ENCODE measurements around the gene GRIK1.
"Not testable (repeated sequence)": the region's sequence is repeated elsewhere in the genome, so short reads cannot be mapped to it uniquely, and the experiment has no call there.

The GRIK1 gene

DNA sequence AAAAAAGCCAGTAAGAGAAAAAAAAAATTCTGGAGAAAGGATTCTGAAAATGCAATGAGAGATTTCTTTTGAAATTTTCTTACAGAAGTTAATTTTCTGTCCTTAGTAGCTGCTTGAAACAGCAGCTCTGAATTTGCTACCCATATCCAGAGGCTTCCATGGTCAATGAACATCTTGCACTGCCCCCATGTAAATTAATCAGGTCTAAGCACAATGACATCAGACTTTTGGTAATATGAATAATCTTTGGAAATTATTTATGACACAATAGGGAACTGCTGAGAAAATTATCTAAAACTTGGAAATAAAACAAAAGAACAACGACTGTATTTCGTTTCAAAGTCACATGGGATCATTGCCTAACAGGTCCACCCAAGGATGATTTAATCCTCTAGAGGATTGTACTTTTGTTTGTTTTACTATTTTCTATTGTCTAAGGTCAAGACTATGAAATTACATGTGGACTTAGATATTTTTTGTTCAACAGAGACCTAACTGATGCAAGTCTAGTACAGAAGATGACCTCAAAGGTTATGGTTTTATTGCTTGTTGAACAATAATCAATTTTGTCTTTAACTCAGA lies 328.9 kb downstream of the GRIK1 start:
- DNase-seq (ENCODE audit: low spot score), result no peak

- DNase-seq (ENCODE audit: low spot score), result no peak
These were observed 333.2 kb downstream of the GRIK1 start for GRCh38 chr21:29606613-29607012.

- not testable (repeated sequence) for DNase-seq (ENCODE audit: low spot score)
These were observed 334.6 kb downstream of the GRIK1 start for GRCh38 chr21:29605219-29605618.

DNA sequence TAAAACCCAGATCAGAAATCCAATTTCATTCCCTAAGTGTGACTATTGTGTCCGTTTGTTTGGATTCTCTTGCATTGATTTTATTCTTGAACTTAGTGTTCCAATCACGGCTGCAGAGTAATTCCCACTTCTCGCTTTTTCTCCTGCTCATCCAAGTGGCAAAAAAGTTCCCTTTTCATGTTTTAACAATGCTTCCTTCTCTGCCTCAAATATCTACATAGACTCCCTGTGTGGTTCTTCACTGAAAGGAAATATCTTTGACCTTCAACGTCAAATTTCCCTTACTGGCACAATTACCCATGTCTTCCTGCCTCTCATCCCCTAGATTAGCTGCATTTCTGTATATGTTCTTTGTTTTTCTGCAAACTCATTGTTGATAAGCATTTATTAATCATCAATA lies 335.7 kb downstream of the GRIK1 start:
- DNase-seq (ENCODE audit: low spot score), result no peak

DNA sequence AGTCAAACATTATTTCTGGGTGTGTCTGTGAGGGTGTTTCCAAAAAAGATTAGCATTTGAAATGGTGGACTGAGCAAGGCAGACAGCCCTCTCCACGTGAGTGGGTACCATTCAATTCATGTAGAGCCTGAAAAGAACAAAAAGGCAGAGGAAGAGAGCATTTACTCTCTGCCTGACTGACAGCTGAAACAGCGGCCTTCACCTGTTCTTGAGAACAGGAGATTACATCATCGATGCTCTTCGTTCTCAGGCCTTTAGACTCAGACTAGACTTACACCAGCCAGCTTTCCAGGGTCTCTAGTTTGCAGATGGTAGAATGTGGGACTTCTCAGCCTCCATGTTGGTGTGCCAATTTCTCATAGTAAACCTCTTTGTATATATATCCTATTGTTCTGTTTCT lies 338.7 kb downstream of the GRIK1 start:
- DNase-seq (ENCODE audit: low spot score), result no peak

GRCh38 chr21:29586696-29587095 lies 353.1 kb downstream of the GRIK1 start:
- DNase-seq (ENCODE audit: low spot score), result no peak

DNA sequence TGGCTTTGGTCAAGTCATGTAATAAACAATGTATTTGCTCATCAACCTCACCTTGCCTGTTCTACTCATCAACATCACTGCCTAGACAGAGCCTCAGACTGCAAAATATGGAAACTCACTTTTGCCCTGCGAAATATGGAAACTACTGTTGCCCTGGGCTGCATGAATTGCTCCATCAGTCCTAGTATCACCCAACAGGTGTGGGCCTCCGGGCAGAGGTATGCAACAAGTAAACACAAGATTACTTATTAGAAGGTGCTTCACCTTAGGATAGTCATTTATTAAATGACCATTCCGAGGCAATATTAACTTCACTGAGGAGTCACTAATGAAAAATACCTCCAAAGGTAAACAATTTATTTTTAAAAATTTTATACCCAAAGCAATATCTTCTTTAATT lies 354.3 kb downstream of the GRIK1 start:
- no peak for DNase-seq (ENCODE audit: low spot score)

DNA sequence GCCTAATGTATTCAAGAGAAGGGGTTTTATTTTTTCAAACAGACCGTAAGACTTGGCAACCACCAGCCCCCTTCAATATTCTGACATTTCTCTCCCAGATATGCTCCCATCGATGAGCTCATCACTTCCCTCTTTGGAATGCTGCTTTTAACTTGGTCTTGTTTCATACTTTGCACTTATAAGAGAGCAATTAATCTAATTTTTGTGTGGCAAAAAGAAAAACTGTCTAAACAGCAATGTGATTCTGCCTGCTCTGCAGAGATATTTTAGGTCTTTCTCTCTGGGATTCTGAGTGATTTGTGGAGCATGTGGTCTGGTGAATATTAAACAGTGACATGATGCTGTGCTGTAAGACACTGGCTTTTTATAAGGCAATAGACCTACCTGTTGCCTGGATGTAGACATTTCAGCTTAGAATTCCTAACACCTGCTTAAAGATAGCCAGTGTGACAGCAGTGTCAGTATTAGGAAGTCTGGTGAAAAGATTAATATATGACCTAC lies 356.3 kb downstream of the GRIK1 start:
- no peak for DNase-seq (ENCODE audit: low spot score)

DNA sequence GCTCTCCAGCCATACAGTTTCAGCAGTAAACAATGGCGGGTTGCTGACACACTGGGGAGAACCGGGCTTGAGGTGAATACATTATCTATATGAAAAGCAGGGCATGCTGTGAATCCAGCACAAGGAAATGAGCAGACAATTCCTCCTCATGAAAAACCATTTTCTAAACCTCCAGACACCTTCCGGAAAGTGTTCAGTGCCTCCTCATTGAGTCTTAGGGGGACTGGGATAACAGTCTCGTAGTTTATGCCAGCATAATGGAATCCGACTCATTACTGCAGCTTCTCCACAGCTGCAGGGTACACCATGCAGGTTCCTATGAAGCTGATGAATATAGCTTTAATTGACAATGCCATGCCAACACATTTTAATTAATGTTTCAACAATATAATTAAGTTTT lies 356.9 kb downstream of the GRIK1 start:
- DNase-seq (ENCODE audit: low spot score), result no peak

DNA sequence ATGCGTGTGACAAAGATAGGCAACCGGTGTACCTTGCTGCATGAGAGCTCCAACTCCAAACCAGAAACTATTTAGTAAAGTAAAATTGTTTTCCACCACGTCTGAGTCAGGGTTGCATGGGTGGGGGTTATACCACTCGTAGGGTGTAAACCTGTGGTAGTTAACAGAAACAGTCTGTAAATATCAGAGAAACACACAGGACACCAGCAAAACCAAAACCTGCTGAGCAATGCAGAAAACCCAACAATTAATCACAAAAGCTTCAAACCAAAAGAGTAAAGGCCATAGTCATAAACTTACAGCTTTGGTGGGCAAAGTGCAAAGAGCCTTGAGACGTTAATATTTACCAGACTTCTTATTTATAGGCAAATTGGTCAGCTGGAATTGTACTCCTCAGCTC lies 358.4 kb downstream of the GRIK1 start:
- DNase-seq (ENCODE audit: low spot score), result no peak

DNA sequence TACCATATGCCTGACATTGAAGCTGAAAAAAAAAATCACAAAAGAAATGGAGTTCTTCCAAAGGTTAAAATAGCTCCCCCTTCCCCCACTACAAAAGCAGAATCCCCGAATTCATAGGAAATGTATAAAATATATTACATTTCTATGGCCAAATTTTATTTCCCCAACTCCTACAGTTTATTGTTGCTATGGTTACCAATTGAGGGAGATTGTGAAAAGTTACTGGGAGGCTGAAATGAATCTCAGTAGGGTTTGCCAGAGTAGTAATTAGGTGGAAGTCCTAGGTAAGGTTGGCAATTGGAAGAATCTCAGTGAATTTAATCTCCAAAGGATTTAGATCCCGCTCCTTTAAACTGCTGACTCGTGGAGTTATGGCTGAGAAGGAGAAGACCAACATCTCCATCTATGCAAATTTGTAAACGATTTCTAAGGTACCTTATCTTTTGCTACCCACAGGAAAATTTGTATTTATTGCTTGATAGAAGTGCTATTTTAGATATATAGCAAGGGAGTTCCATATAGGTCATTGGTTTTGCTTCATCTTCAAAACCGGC lies 359.0 kb downstream of the GRIK1 start:
- no peak for DNase-seq (ENCODE audit: low spot score)

GRCh38 chr21:29578306-29578705 lies 361.5 kb downstream of the GRIK1 start:
- no peak for DNase-seq (ENCODE audit: low spot score)

- DNase-seq (ENCODE audit: low spot score), result no peak
These were observed 367.8 kb downstream of the GRIK1 start for GRCh38 chr21:29571949-29572348.

- no peak for DNase-seq (ENCODE audit: low spot score)
These were observed 371.6 kb downstream of the GRIK1 start for GRCh38 chr21:29568020-29568697.

DNA sequence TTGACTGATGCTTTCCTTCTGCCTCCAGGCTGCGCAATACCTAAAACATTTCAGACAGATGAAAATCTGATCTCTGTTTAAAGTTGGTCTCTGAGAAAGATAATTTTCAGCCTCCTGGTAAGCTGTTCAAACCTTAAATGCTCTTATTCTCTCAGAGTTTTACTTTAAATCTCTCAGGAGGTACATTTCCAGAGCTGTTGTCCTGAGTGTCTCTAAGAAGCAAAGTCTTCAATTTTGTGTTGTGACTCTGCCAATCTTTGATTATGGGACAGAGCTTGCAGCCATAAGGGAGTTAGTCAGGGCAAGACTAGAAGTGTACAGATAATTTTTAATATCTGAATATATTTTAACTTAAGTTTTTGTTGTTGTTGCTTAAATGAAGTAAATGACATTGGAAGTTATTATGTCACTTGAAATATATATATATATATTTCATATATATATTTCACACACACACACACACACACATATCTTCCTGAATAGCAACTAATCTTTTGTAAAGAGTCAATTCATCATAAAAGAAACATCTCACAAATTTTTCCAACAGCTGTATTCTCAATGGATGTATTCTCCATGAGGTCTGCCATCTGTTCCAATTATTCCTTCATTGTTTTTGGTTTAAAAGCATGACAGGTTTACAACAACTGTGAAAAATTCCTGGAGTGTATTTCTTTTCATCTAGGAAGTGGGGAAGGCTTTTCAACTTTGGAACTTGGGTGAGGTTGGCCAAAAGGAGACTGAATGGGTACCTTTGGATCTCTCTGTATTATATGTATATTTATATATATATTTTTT lies 381.7 kb downstream of the GRIK1 start:
- DNase-seq (ENCODE audit: low spot score), result no peak

DNA sequence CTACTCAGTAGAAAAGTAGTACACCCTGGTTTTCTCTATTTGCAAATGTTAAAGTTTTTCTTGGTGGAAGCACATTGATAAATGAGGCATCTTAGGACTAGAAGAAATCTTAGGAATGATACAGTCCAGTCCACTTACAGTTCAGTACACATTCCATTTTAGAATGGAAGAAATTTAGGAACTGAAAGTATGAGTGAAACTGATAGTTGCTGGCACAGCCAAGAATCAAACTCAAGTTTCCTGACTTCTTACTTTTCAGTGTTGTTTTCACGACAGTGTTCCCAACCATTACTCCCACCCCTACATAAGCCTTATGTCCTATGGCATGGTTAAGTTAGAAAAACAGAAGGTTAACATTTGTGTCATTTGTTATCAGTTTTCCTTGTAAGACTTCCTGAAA lies 382.6 kb downstream of the GRIK1 start:
- no peak for DNase-seq (ENCODE audit: low spot score)

DNA sequence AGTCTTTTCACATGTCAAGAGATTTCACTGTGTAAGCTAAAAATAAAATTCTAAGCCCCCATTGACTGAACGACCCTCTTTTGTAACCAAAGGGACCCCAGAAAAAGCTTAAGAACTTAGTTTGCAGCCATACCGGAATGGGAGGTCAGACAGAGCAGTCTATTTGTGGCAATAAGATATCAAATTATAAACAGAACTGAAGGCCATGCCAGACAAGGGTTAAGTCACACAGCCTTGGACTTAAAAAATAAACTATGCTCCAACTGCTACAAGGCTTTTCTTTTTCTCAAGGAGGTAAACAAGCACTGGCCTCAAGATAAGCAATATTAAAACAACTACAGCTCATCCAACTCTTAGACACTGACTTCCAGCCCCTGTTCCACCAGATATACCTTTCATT lies 384.2 kb downstream of the GRIK1 start:
- DNase-seq (ENCODE audit: low spot score), result no peak

GRCh38 chr21:29550205-29550604 lies 389.6 kb downstream of the GRIK1 start:
- DNase-seq (ENCODE audit: low spot score), result no peak

- DNase-seq (ENCODE audit: low spot score), result no peak
These were observed 390.2 kb downstream of the GRIK1 start for GRCh38 chr21:29549614-29550013.

DNA sequence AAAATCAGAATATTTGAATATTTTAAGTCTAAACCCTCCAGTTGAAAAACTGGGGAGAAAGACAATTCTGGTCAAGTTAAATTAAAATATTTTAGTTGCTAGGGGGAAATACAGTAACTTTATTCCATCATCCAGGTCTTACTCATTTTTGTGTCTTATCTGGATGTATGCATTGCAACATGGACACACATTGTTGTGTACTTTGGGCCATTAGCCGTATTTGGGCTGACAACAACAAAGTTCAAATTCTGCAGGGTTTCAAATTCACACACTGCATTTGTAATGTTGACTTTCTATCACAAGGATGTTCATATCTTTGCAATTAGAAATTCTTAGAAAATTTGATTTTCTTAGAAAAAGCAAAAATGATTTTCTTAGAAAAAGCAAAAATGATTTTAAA lies 391.8 kb downstream of the GRIK1 start:
- no peak for DNase-seq (ENCODE audit: low spot score)

GRCh38 chr21:29546071-29546470 lies 393.7 kb downstream of the GRIK1 start:
- DNase-seq (ENCODE audit: low spot score), result no peak

DNA sequence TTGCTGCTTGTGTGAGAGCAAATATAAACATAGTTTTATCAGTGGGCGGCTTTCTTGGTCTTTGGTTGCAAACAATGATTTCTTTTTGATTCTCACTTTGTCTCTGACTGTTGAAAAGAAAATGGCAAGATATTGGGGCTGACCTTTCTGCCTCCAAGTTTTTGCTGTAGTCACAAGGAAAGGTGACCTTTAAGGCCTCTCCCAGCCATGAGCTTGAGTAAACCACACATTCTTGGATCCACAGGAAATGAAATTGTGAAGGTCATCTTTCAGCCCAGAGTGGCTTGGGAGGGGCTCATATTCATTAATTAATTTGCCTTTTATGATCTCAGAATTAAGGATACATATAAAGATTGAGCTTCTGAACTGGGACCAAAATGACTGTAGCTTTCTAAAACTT lies 399.5 kb downstream of the GRIK1 start:
- DNase-seq (ENCODE audit: low spot score), result no peak

- no peak for DNase-seq (ENCODE audit: low spot score)
These were observed 401.7 kb downstream of the GRIK1 start for GRCh38 chr21:29538115-29538514.

Data from kidney capillary endothelial cell (primary cell).